Muscle layer of duodenum (tissue), 2 donors: ENCODE data around the gene NEDD4.
A peak's percentile ranks its signal among the peaks of the same experiment; 100 is the strongest.

ENCODE experiments used
- H3K27ac ChIP-seq: one replicate; pipeline ENCODE4 v1.7.0; 2013; ENCODE audit warnings: mild to moderate bottlenecking, low read length
- H3K27me3 ChIP-seq: one replicate; pipeline ENCODE4 v1.7.0; 2013; ENCODE audit warnings: low read depth, mild to moderate bottlenecking, control low read depth, low read length
- H3K36me3 ChIP-seq, 2 donors: one replicate each; pipeline ENCODE4 v1.7.0; 2013; ENCODE audit warnings: low read length in 2 of 2, control low read depth in 1 of 2, mild to moderate bottlenecking in 1 of 2; ENCODE audit not compliant: insufficient read depth in 2 of 2, control insufficient read depth in 1 of 2
- H3K4me1 ChIP-seq, 2 donors: one replicate each; pipeline ENCODE4 v1.7.0; 2013; ENCODE audit warnings: low read length in 2 of 2, mild to moderate bottlenecking in 2 of 2, control low read depth in 1 of 2, moderate library complexity in 1 of 2; ENCODE audit not compliant: insufficient read depth in 2 of 2, control insufficient read depth in 1 of 2
- H3K4me3 ChIP-seq, 2 donors: one replicate each; pipeline ENCODE4 v1.7.0; 2013; ENCODE audit warnings: low read length in 2 of 2, low read depth in 1 of 2, mild to moderate bottlenecking in 1 of 2
- H3K9me3 ChIP-seq, 2 donors: one replicate each; pipeline ENCODE4 v1.7.0; 2013; ENCODE audit warnings: low read length in 2 of 2, control low read depth in 1 of 2, mild to moderate bottlenecking in 1 of 2; ENCODE audit not compliant: control insufficient read depth in 1 of 2
- donor health status: healthy.

NEDD4 gene

GRCh38 chr15:55912982-55913381, 80.4 kb downstream of the NEDD4 start:
- H3K9me3 ChIP-seq = no peaks in the 10 kb centered on the region
- no peak overlapping the region for H3K4me3 ChIP-seq
- no peaks in the 10 kb centered on the region for H3K36me3 ChIP-seq
- no peaks in the 10 kb centered on the region for H3K27me3 ChIP-seq
- H3K27ac ChIP-seq = no peak overlapping the region
- H3K4me1 ChIP-seq = peaks cover 3 to 11% of the 10 kb centered on the region in 2 donors

- peaks cover 0 to 3% of the 10 kb centered on the region in 2 donors for H3K4me1 ChIP-seq
- no peaks in the 10 kb centered on the region for H3K9me3 ChIP-seq
- H3K4me3 ChIP-seq = no peak overlapping the region
- H3K27ac ChIP-seq = peak overlapping the region; percentile 58
- H3K36me3 ChIP-seq = no peaks in the 10 kb centered on the region
- H3K27me3 ChIP-seq = no peaks in the 10 kb centered on the region
These were observed 84.2 kb downstream of the NEDD4 start for GRCh38 chr15:55909036-55909811.

- peak overlapping the region; percentile 53 for H3K27ac ChIP-seq
- peaks cover 0 to 3% of the 10 kb centered on the region in 2 donors for H3K4me1 ChIP-seq
- no peak overlapping the region for H3K4me3 ChIP-seq
These were observed 85.6 kb downstream of the NEDD4 start for GRCh38 chr15:55907797-55908196.

GRCh38 chr15:55902981-55903380, 90.4 kb downstream of the NEDD4 start:
- peaks cover 0 to 6% of the 10 kb centered on the region in 2 donors for H3K4me1 ChIP-seq
- H3K27me3 ChIP-seq = no peaks in the 10 kb centered on the region
- no peak overlapping the region for H3K4me3 ChIP-seq
- H3K27ac ChIP-seq = no peak overlapping the region
- H3K36me3 ChIP-seq = no peaks in the 10 kb centered on the region
- H3K9me3 ChIP-seq = no peaks in the 10 kb centered on the region

More at GRCh38 chr15:55907797-55908196, 85.6 kb downstream of the NEDD4 start:
- no peaks in the 10 kb centered on the region for H3K36me3 ChIP-seq
- no peaks in the 10 kb centered on the region for H3K27me3 ChIP-seq
- H3K9me3 ChIP-seq = no peaks in the 10 kb centered on the region

GRCh38 chr15:55900019-55900418, 93.4 kb downstream of the NEDD4 start:
- H3K4me3 ChIP-seq = no peak overlapping the region

GRCh38 chr15:55899537-55899936, 93.9 kb downstream of the NEDD4 start:
- Histone ChIP-seq H3K4me1 (peaks cover 0 to 13% of the 10 kb centered on the region in 2 donors), H3K9me3 (no peaks in the 10 kb centered on the region), H3K4me3 (no peak overlapping the region), H3K36me3 (no peaks in the 10 kb centered on the region), H3K27ac (no peak overlapping the region), H3K27me3 (no peaks in the 10 kb centered on the region)

More at GRCh38 chr15:55900019-55900418, 93.4 kb downstream of the NEDD4 start:
- Histone ChIP-seq H3K4me1 (peaks cover 0 to 13% of the 10 kb centered on the region in 2 donors), H3K9me3 (no peaks in the 10 kb centered on the region), H3K27me3 (no peaks in the 10 kb centered on the region), H3K36me3 (no peaks in the 10 kb centered on the region), H3K27ac (no peak overlapping the region)

- H3K4me3 ChIP-seq = no peak overlapping the region
- H3K36me3 ChIP-seq = no peaks in the 10 kb centered on the region
- no peak overlapping the region for H3K27ac ChIP-seq
These were observed 95.7 kb downstream of the NEDD4 start for GRCh38 chr15:55897560-55898336.

GRCh38 chr15:55894399-55894965, 98.9 kb downstream of the NEDD4 start:
- H3K27ac ChIP-seq = no peak overlapping the region
- H3K9me3 ChIP-seq = no peaks in the 10 kb centered on the region
- H3K27me3 ChIP-seq = no peaks in the 10 kb centered on the region
- H3K36me3 ChIP-seq = no peaks in the 10 kb centered on the region
- peaks cover 0 to 13% of the 10 kb centered on the region in 2 donors for H3K4me1 ChIP-seq
- H3K4me3 ChIP-seq = no peak overlapping the region

More at GRCh38 chr15:55897560-55898336, 95.7 kb downstream of the NEDD4 start:
- Histone ChIP-seq H3K4me1 (peaks cover 0 to 13% of the 10 kb centered on the region in 2 donors), H3K9me3 (no peaks in the 10 kb centered on the region), H3K27me3 (no peaks in the 10 kb centered on the region)

- no peaks in the 10 kb centered on the region for H3K27me3 ChIP-seq
- no peak overlapping the region for H3K4me3 ChIP-seq
- H3K36me3 ChIP-seq = no peaks in the 10 kb centered on the region
- H3K9me3 ChIP-seq = peaks cover 0 to 3% of the 10 kb centered on the region in 2 donors
- H3K4me1 ChIP-seq = peaks cover 0 to 13% of the 10 kb centered on the region in 2 donors
- H3K27ac ChIP-seq = no peak overlapping the region
These were observed 99.6 kb downstream of the NEDD4 start for GRCh38 chr15:55893852-55894251.

- Histone ChIP-seq H3K4me1 (no peaks in the 10 kb centered on the region), H3K36me3 (no peaks in the 10 kb centered on the region), H3K27ac (no peak overlapping the region), H3K9me3 (peaks cover 0 to 10% of the 10 kb centered on the region in 2 donors), H3K4me3 (no peak overlapping the region), H3K27me3 (no peaks in the 10 kb centered on the region)
These were observed 102.2 kb downstream of the NEDD4 start for GRCh38 chr15:55891196-55891595.

GRCh38 chr15:55884223-55884622, 109.2 kb downstream of the NEDD4 start:
- no peaks in the 10 kb centered on the region for H3K27me3 ChIP-seq

More at GRCh38 chr15:55884223-55884622, 109.2 kb downstream of the NEDD4 start:
- Histone ChIP-seq H3K36me3 (no peaks in the 10 kb centered on the region), H3K4me3 (no peak overlapping the region), H3K9me3 (peaks cover 0 to 11% of the 10 kb centered on the region in 2 donors), H3K27ac (no peak overlapping the region), H3K4me1 (peaks cover 0 to 13% of the 10 kb centered on the region in 2 donors)
